Small intestine (tissue), 7 donors: ENCODE results near the gene ABCC3. TPM values are rescaled to one million over a fixed set of nuclear protein-coding genes. Genes with fewer than 3 reads are reported as not detected.
A peak's percentile ranks its signal among the peaks of the same experiment; 100 is the strongest.

Experiments used
- DNase-seq, 2 donors: peaks; one replicate each; pipeline versions ENCODE4 v3.0.0 to v3.0.0-alpha.2; 2013
- FAIRE-seq: peaks from 2 replicates; lab custom pipeline; 2012; peaks lifted over from hg19 to GRCh38; lab: Jason Lieb, UNC
- H3K27ac ChIP-seq, 3 donors: one replicate each; pipeline ENCODE4 v1.5.1; 2013; ENCODE audit warnings: low read length in 2 of 3, mild to moderate bottlenecking in 2 of 3, control low read depth in 1 of 3, inconsistent platforms in 1 of 3, low read depth in 1 of 3, moderate library complexity in 1 of 3
- H3K27me3 ChIP-seq, 3 donors: one replicate each; pipeline ENCODE4 v1.6.1; 2013; ENCODE audit warnings: low read length in 3 of 3, inconsistent platforms in 1 of 3; ENCODE audit not compliant: control insufficient read depth in 3 of 3, insufficient read depth in 3 of 3
- H3K36me3 ChIP-seq, 3 donors: one replicate each; pipeline ENCODE4 v1.6.1; 2013; ENCODE audit warnings: low read length in 3 of 3, inconsistent platforms in 1 of 3, low read depth in 1 of 3, mild to moderate bottlenecking in 1 of 3, moderate library complexity in 1 of 3; ENCODE audit not compliant: control insufficient read depth in 3 of 3, insufficient read depth in 2 of 3
- H3K4me1 ChIP-seq, 3 donors: one replicate each; pipeline ENCODE4 v1.6.1; 2013; ENCODE audit warnings: low read length in 2 of 3, inconsistent platforms in 1 of 3, low read depth in 1 of 3, mild to moderate bottlenecking in 1 of 3, moderate library complexity in 1 of 3; ENCODE audit not compliant: control insufficient read depth in 3 of 3, insufficient read depth in 2 of 3
- H3K4me3 ChIP-seq, 3 donors: one replicate each; pipeline ENCODE4 v1.5.1; 2013; ENCODE audit warnings: low read length in 3 of 3, control low read depth in 1 of 3, inconsistent platforms in 1 of 3, low read depth in 1 of 3, mild to moderate bottlenecking in 1 of 3, moderate library complexity in 1 of 3
- H3K9me3 ChIP-seq, 2 donors: one replicate each; pipeline ENCODE4 v1.6.1; 2013; ENCODE audit warnings: low read depth in 1 of 2, low read length in 1 of 2; ENCODE audit not compliant: control insufficient read depth in 2 of 2, insufficient read depth in 1 of 2
- WGBS, 3 donors: extraction: QIAGEN DNeasy Blood & Tissue Kit; methylation state at CpG; one replicate each; pipeline ENCODE4 v1.1.7; 2013; 5-methylcytosine and 5-hydroxymethylcytosine counted together
- polyA plus RNA-seq, 4 donors: library from polyadenylated mRNA; stranded (reverse) in 3 of 4; unstranded in 1 of 4; fragments of 200-250 nt in 3 of 4; fragments of 120-200 nt in 1 of 4; gene quantifications; one replicate each; pipeline versions ENCODE4 v1.2.1 to v1.2.3, GENCODE V29; 2013
- donor health status: healthy with polysubstance abuse.
- donor health status: control.
- donor health status: control.
- donor health status: Bipolar disorder and iron deficiency.
- donor health status: healthy.

The ABCC3 gene
- polyA plus RNA-seq, 4 donors, result 36.7 to 131 (median 81.9) TPM

DNA sequence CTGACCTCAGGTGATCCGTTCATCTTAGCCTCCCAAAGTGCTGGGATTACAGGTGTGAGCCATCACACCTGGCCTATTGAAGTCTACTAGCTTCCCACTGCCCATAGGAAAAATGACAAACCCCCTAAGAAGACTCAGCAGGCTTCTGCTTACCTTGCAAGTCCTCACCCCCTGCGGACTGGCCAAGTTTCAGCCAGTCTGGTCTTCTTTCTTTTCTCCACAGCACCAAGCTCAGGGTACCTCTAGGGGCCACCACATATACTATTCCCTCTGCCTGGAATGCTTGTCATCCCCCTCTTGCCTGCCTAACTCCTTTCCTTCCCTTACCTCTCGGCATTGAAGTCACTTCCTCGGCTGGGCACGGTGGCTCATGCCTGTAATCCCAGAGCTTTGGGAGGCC is 31.2 kb downstream of the ABCC3 start:
- H3K36me3 ChIP-seq, result peaks cover 0 to 57% (median 2%) of the 10 kb centered on the region in 3 donors
- no peak for DNase-seq

DNA sequence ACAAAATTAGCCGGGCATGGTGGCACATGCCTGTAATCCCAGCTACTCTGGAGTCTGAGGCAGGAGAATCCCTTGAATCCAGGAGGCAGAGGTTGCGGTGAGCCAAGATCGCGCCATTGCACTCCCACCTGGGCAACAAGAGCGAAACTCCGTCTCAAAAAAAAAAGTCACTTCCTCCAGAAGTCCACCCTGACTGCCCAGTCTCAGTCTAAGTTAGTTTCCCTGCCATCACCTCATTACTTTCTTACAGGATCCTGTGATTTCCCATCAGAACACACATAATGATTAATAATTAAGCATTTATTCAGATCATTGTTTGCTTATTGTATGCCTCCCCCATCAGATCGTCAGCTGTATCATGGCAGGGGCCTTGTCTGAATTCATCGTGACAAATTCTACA is 31.6 kb downstream of the ABCC3 start:
- peaks cover 0 to 39% (median 11%) of the 10 kb centered on the region in 3 donors for H3K4me1 ChIP-seq
- no peaks in the 10 kb centered on the region for H3K27me3 ChIP-seq
- peaks cover 0 to 53% (median 2%) of the 10 kb centered on the region in 3 donors for H3K36me3 ChIP-seq
- no peak overlapping the region for H3K4me3 ChIP-seq
- DNase-seq (no peak), FAIRE-seq (no peak)
- H3K27ac ChIP-seq, result no peak overlapping the region
- WGBS, 3 donors, result 90 to 94% (median 93%) methylated on average over 8 of the region's 8 CpGs
- H3K9me3 ChIP-seq, result no peaks in the 10 kb centered on the region

More for the DNA sequence above, 31.2 kb downstream of the ABCC3 start:
- no peaks in the 10 kb centered on the region for H3K27me3 ChIP-seq
- no peak for FAIRE-seq
- WGBS, 3 donors, result 77 to 89% (median 82%) methylated on average over 5 of the region's 5 CpGs
- H3K4me1 ChIP-seq, result peaks cover 3 to 41% (median 16%) of the 10 kb centered on the region in 3 donors
- H3K27ac ChIP-seq, result no peak overlapping the region
- no peak overlapping the region for H3K4me3 ChIP-seq
- no peaks in the 10 kb centered on the region for H3K9me3 ChIP-seq

DNA sequence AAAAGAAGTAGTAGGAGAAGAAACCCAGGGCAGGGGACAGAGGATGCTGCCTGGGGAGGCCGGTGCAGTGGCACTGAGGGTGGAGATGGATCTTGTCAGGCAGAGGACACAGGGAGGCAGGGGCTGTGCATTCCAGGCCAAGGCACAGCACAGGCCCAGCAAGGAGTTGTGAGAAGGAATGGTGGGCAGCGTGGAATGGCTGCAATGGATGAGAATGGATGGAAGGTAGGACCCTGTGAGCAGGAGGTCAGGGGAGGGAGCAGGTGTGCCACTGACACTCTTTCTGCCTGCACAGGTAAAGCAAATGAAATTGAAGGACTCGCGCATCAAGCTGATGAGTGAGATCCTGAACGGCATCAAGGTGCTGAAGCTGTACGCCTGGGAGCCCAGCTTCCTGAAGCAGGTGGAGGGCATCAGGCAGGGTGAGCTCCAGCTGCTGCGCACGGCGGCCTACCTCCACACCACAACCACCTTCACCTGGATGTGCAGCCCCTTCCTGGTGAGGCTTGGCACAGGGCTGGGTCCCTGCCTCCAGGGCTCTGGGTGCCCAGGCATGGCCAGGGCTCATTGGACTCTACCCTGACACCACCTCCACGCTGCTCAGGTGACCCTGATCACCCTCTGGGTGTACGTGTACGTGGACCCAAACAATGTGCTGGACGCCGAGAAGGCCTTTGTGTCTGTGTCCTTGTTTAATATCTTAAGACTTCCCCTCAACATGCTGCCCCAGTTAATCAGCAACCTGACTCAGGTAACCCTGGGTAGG is 32.8 kb downstream of the ABCC3 start:
- H3K9me3 ChIP-seq, result no peaks in the 10 kb centered on the region
- peaks cover 0 to 56% (median 2%) of the 10 kb centered on the region in 3 donors for H3K36me3 ChIP-seq
- no peak overlapping the region for H3K27ac ChIP-seq
- FAIRE-seq, result no peak
- H3K4me1 ChIP-seq, result peaks cover 0 to 35% (median 7%) of the 10 kb centered on the region in 3 donors
- no peak overlapping the region for H3K4me3 ChIP-seq
- 90 to 93% (median 92%) methylated on average over 13 to 14 of the region's 14 CpGs for WGBS, 3 donors
- DNase-seq, result no peak
- no peaks in the 10 kb centered on the region for H3K27me3 ChIP-seq

DNA sequence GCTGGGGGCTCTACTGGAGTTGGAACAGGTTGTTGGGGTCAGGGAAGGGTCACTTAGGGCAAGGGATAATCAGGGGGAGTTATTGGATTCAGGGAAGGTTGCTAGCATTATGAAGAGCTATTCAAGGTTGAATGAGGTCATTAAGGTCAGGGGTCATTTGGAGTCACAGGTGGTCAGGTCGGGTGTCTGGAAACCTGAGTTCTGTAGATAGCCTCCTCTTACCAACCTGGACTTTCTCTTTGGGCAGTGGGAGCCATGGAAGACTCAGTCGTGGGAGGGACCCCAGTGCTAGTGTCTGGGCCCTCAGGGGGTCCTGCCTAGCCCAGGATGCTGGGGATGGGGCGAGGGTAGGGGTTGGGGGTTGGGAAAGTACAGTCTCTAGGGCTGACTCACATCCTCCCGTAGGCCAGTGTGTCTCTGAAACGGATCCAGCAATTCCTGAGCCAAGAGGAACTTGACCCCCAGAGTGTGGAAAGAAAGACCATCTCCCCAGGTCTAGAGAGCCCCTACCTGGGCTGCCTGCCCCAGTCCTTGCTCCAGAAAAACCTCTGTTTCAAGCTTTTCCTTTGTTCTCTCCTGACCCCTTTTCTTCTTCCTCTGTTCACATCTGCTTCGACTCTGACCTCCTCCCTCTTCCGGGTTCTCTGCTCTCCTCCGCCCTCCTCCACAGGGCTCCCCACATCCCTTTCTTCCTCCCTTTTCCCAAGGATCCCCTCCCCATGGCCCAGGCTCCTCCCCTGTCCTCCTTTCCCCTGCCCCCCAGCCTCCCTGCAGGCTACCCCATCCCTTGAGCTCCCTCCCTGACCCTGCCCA is 33.5 kb downstream of the ABCC3 start:
- WGBS, 3 donors, result 20 to 38% (median 34%) methylated on average over 8 of the region's 8 CpGs
- FAIRE-seq, result no peak
- Histone ChIP-seq H3K9me3 (no peaks in the 10 kb centered on the region), H3K27me3 (no peaks in the 10 kb centered on the region), H3K4me1 (peaks cover 0 to 34% (median 5%) of the 10 kb centered on the region in 3 donors), H3K36me3 (peaks cover 0 to 58% (median 2%) of the 10 kb centered on the region in 3 donors), H3K27ac (no peak overlapping the region), H3K4me3 (no peak overlapping the region)
- peak in 1 of 2 donors; percentile 58 for DNase-seq

DNA sequence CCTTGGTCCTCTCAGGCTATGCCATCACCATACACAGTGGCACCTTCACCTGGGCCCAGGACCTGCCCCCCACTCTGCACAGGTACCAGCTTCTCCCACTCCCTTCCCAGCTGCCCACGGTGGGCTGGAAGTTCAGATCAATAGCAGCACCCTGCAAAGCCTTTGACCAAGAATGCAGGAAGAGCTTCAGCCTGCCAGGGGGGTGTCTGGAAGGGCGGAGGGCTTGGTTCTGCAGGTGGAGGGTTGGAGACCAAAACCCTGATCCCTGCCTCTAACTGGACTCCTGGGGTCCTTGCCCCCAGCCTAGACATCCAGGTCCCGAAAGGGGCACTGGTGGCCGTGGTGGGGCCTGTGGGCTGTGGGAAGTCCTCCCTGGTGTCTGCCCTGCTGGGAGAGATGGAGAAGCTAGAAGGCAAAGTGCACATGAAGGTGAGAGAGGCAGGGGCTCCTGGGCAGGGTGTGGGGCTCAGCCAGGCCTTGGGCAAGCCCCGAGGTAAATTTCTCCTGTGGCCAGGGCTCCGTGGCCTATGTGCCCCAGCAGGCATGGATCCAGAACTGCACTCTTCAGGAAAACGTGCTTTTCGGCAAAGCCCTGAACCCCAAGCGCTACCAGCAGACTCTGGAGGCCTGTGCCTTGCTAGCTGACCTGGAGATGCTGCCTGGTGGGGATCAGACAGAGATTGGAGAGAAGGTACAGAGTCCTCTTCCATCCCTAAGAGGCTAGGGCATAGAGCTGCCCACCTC is 34.3 kb downstream of the ABCC3 start:
- H3K4me1 ChIP-seq, result peaks cover 0 to 26% (median 3%) of the 10 kb centered on the region in 3 donors
- WGBS, 3 donors, result 74 to 85% (median 74%) methylated on average over 8 to 9 of the region's 9 CpGs
- FAIRE-seq, result no peak
- no peaks in the 10 kb centered on the region for H3K27me3 ChIP-seq
- H3K27ac ChIP-seq, result no peak overlapping the region
- no peaks in the 10 kb centered on the region for H3K9me3 ChIP-seq
- no peak for DNase-seq
- peaks cover 0 to 56% (median 2%) of the 10 kb centered on the region in 3 donors for H3K36me3 ChIP-seq
- H3K4me3 ChIP-seq, result no peak overlapping the region

DNA sequence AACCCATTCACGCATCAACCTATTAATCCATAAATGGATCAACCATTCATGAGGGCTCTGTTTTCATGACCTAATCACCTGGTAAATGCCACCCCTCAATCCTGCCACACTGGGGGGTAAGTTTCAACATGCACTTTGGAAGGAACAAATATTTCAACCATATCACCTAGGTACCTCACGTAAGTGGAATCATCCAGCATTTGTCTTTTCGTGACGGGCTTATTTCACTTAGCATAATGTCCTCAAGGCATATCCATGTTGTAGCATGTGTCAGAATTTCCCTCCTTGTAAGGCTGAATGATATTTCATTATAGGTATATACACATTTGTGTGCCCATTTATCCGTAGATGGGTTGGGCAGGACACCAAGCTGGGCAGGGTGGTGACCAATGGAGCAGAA is 37.4 kb downstream of the ABCC3 start:
- H3K9me3 ChIP-seq, result no peaks in the 10 kb centered on the region
- H3K4me1 ChIP-seq, result peaks cover 0 to 23% (median 3%) of the 10 kb centered on the region in 3 donors
- no peaks in the 10 kb centered on the region for H3K27me3 ChIP-seq
- FAIRE-seq (no peak), DNase-seq (no peak)
- H3K36me3 ChIP-seq, result peaks cover 0 to 65% (median 2%) of the 10 kb centered on the region in 3 donors
- 93 to 96% (median 95%) methylated on average over 5 of the region's 5 CpGs for WGBS, 3 donors
- H3K27ac ChIP-seq, result no peak overlapping the region
- H3K4me3 ChIP-seq, result no peak overlapping the region

DNA sequence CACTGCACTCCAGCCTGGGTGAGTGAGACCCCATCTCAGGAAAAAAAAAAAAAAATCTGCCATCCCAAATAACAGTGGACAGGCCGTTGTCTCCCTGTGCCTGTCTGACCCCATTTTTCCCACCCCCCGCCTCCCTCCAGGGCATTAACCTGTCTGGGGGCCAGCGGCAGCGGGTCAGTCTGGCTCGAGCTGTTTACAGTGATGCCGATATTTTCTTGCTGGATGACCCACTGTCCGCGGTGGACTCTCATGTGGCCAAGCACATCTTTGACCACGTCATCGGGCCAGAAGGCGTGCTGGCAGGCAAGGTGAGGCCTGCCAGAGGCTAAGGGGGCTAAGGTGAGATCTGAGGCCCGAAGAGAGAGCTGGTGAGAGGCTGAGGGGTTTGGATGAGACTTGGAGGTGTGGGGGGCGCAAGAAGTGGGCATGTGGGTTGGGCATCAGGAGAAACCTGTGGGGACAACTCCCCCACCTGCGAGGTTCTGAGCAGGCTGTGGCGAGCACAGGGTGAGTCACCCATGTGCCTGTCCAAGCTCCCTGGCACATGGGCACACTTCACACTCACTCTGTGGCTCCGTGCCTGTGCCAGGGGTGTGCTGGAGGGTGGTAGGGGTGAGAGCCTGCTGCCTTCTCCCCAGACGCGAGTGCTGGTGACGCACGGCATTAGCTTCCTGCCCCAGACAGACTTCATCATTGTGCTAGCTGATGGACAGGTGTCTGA is 38.3 kb downstream of the ABCC3 start:
- 90 to 92% (median 91%) methylated on average over 20 of the region's 20 CpGs for WGBS, 3 donors
- Histone ChIP-seq H3K27ac (no peak overlapping the region), H3K4me1 (peaks cover 0 to 16% (median 0%) of the 10 kb centered on the region in 3 donors), H3K9me3 (no peaks in the 10 kb centered on the region), H3K27me3 (no peaks in the 10 kb centered on the region), H3K36me3 (peaks cover 0 to 65% (median 7%) of the 10 kb centered on the region in 3 donors), H3K4me3 (no peak overlapping the region)
- FAIRE-seq (no peak), DNase-seq (no peak)
